GM18517 (cell line): Measurements from ENCODE around the gene RHOBTB3.

Experiments used
- ATAC-seq: cut with Tn5 transposase; IDR thresholded peaks from one replicate; pipeline ENCODE4 v1.9.1; 2021; ENCODE audit warnings: mild to moderate bottlenecking, moderate library complexity; ENCODE audit not compliant: unreplicated experiment

The RHOBTB3 gene

DNA sequence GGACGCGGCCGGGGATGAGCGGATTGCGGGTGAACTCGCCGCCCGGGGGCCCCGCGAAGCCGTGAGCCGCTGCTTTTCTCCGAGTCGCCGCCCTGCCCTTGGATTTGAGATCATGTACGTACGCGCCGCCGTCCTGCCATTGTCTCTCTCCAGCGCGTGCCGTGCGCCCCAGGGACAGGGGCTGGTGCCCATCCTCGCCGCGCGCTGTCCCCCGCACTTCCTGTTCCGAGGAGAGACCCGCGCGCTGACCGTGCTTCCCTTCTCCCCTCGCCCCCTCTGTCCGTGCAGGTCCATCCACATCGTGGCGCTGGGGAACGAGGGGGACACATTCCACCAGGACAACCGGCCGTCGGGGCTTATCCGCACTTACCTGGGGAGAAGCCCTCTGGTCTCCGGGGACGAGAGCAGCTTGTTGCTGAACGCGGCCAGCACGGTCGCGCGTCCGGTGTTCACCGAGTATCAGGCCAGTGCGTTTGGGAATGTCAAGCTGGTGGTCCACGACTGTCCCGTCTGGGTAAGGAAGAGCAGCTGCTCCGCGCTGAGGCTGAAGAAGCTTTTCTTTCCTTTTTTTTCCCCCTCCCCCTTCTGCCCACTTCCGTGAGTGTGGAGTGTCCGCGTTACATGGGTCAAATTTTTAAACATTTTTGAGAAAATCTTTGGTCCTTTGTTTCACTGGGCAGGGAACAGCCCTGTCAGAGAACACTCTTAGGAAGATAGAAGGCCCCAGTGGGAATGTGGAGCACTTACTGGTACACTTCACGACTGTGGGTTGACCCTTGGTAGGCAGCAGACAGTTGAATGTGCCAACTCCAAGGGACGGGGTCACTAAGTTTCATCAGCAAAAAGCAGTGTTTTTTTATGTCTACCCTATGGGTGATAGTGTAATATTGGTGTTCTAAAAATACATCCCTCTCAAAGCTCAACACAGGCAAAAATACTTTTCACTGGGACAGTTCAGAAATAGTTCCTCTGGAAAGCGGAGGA lies 727 bp downstream of the RHOBTB3 start:
- peak; percentile 26 for ATAC-seq

DNA sequence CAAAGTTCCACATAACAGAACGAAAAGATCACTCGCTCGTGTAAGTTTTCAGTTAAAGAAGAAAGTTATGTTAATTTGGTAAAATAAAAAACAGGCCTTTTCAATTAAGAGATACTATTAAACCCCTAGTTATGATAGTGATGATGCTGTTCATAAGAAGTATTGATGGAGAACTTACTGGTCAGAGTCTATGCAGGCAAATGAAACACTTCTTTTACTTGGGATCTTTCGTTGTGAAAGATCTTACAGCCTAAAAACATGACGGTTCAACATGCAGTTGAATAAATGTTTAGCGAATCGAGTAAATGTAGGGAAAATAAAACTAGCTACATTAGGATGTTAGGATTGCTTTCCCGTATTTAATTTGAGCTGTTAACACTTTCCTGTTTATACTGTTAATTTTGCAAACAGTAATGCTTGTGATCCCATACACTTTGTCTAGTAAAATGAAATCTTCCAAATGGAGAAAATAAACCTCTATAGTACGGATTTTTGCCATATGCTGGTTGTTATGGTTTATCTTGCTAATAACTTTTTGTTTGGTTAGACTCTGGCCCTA lies 2.0 kb downstream of the RHOBTB3 start:
- no peak for ATAC-seq

DNA sequence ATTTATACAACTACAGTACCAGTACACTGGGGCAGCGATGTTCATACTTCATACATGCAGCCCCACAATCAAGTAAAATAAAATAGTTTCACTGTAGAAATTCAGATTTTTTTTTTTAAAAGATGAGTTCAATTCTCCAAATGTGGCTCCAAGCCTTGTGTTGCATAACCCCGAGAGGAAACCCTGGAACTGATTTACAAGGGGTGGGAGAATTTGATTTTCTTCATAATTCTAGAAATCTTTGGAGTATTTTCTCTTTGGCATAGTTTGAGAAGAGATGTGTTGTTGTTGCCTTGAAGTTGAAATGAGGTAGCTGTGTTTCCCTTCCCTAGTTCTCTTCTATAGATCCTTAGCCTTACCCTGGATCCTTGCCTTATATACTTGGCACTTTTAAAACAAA lies 3.1 kb downstream of the RHOBTB3 start:
- ATAC-seq = no peak

DNA sequence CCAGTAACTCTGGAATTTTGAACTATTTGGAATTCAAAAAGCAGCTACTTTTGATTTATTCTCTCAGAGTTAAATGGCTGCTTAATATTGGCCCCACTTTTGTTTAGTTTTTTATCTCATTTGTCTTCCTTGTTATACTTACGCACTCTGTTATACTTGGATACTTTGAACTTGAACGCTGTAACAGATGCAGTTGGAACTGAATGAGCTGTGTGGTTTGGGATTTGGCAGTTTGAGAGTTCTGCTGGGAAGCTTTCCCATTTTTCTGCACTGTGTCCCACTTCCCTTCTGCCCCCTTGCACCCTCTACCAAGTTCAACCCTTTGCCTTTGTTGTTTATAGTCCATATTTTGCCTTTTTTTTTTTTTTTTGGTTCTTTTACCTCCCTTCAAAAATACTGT lies 3.8 kb downstream of the RHOBTB3 start:
- no peak for ATAC-seq

DNA sequence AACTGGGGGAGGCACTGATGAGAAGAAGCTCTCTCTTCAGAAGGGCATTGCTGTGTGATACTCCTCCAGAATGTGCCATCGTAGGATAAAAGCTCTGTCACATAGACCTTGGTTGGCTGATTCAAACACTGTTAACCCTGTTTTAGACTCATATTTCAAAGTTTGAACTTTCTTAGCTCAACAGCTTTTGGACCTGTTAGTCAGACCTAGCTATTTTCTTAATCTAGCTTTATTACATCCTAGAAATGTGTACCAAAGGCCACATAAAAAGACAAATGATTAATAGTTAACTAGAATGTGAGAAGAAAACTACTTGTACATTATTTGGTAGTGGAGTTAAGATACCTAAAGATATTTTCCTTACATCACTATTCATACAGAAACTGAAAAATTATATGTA lies 4.3 kb downstream of the RHOBTB3 start:
- no peak for ATAC-seq

DNA sequence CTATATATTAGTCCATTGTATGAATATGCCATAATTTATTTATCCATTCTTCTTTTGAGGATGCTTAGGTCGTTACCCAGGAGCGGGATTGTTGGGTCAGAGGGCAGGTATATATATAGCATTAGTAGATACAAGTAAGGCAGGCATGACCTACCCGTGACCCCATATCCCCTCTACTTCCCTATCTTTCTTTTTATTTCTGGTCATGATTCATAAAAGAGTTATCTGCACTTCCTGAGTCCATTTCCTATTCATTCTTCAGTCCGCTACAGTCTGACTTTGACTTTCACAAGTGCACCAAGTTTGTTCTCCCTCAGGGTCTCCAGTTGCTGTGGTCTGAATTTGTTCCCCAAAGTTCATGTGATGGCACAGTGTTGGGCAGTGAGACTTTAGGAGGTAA lies 6.9 kb downstream of the RHOBTB3 start:
- ATAC-seq = no peak

DNA sequence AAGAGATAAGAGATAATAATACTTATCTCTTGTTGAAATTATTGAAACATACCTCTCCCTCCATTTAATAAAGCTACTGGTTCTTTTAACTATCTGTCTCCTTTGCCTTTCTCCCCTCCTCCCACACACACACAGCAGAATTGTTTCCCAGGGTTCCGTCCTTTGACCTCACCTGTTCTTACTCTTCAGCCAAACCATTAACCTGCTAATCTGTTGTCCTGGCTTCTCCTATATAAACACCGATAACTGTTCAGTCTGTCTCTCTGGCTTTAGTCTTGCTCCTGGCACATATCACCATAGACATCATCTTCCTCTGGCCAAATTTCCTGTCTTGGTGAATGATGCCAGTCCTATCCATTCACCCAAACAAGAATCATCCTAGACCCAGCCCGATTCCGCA lies 7.7 kb downstream of the RHOBTB3 start:
- no peak for ATAC-seq

DNA sequence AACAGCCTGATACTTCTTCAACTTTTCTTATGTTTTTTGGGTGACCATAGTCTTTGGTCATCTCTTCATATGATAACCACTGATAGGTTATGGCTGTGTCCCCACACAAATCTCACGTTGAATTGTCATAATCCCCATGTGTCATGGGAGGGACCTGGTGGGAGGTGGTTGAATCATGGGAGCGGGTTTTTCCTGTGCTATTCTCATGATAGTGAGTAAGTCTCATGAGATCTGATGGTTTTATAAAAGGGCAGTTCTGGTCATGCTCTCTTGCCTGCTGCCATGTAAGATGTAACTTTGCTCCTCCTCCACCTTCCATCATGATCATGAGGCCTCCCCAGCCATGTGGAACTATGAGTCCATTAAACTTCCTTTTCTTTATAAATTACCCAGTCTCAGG lies 8.7 kb downstream of the RHOBTB3 start:
- ATAC-seq = no peak

DNA sequence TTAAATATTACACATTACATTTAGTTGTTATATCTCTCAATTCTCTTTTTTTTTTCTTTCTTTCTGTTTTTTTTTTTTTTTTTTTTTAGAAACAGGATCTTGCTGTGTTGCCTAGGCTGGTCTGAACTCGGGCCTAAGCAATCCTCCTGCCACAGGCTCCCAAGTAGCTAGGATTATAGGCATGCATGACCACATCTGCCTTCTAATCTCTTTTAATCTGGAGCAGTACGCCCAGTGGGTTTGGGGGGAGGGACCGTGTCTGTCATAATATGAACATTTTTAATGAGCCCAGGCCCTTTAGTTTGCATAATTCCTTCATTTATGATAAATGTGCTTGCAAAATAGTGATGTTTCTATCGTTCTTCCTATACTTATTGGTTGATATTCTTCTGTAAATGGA lies 10.3 kb downstream of the RHOBTB3 start:
- no peak for ATAC-seq

DNA sequence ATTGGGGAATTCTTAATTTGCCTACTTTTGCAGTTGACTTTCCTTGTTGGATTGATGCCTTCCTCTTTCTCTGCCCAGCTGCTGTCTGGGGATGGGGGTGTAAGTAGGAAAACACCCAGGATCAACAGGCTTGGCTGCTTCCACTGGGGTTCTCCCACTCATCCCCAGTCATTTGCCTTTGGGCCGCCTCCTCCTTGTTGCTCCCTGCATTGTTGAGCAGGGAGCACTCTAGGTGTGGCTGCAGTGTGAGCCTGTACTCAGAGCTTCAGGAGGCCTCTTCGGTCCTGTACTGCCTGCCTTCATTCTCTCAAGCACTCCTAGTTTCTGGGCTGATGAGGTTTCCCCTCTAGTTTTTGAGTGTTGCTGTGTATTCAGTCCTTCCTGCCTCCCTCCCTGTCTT lies 12.1 kb downstream of the RHOBTB3 start:
- no peak for ATAC-seq

DNA sequence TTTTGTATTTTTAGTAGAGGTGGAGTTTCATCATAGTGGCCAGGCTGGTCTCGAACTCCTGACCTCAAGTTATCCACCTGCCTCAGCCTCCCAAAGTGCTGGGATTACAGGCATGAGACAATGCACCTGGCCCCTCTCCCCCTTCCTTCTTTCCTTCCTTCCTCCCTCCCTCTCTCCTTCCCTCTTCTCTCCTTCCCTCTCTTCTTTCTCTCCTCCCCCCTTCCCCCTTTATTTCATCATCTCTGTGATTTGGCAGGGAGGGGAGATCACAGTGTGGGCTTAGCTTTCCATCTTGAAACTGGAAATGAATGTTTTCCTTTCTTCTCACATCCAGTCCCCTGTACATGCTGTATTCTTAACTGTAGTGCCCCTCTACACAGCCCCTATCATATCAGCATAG lies 12.7 kb downstream of the RHOBTB3 start:
- no peak for ATAC-seq

DNA sequence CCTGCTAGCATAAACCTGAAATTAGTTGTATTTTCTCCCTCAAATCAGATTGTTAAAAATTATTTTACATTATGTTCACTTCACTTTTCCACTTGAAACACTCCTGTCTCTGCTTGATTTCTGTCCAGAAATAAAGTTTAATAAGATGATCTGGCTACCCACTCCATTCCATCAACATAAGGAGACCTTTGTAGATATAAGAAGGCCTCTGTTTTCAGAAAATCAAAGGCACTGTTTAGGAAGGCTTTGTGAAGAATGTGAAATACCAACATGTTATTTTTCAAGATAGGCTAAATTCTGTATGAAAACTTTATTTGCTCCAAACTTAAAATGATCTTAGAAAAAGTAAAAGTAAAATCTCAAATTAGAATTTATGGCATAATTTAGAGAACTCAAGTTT lies 15.1 kb downstream of the RHOBTB3 start:
- no peak for ATAC-seq

DNA sequence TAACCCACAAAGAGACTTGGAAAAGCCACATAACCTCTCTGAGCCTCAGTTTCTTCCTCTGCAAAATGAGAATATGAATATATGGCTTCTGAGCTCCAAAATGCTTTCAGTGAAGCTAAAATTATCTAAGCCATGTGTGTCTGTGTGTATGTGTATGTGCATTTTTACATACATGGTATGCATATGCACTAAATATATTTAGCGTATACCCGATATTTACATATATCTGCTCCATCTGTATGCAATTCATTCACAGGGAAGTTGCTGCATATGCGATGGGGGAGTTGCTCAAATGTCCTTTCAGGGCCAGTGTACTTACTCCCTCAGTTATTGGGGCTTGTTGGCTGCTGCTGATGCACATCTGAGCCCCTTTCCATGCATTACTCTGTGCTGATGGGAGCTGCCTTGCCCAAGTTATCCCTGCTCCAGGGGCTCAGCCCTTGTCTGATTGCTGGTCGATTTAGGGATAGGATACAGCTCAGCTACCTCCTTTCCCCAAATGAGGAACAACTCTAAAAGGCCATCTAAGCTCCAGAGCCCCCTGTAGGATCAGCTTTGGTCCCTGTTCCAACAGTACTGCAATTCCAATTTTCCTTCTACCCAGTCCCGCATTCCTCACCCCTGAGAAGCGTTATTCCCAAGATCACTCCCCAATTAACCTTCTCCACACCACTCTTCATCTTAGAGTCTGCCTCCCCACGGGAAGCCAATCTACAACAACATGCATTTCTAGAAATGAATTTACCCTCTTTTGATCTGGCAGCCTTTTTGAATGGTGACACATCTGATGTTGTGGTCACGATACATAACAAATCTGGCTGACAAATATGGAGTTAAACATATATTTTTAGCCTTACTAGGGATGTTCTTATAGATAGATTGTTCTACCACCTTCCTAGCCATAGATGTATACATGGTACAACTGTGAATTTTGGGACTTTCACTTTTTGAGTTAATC lies 15.9 kb downstream of the RHOBTB3 start:
- ATAC-seq = no peak

DNA sequence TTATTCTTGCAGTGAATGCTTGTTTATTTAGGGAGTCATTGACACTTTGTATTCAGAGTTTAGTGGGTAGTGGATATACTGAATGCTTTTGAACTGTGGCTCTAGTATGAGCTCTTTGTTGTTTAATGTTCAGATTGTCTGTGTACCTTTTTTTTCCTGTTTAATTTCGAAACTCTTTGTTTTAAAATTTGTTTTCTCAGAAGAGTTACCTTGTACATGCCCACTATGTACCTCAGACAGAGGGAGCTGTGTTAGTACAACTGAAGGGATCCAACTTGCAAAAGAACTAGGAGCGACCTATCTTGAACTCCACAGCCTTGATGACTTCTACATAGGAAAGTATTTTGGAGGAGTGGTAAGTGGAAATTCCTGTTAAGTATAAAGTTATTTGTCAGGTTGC lies 17.0 kb downstream of the RHOBTB3 start:
- ATAC-seq = no peak

DNA sequence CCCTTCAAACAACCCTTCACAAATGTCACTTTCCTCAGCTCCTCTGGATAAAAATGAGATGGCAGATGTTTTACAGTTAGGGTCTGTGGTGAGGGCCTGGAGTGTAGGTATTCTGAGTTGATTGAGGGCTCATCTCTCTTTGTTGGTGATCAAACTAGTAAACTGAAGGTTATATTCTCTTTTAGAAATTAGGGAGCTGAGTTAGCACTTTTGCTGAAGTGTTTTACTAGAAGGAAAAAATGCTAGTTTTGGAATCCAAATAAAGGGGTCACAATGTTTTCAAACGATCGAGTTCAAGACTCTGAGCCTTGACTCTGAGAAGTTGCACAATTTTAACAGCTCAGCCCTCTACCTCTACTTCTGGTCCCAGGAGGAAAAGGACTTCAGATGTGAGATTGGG lies 23.4 kb downstream of the RHOBTB3 start:
- no peak for ATAC-seq

DNA sequence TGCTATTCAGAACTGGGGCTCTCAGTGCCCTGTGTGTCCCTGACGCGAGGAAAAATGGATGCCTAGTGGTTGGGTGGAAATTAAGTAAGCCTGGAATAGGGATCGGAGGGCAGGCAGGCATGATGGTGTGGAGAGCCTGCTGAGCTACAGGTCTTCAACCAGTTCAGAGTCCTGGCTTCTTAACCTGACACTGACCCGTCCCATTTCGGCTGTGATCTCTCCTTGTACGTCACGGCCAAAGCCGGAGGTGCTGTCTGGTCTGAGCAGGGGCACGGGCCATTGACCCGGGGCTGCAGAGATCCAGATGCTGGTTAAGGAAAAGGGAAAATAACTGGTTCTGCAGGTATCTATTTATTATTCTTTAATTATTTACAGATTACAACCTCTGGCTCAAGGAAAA lies 27.9 kb downstream of the RHOBTB3 start:
- no peak for ATAC-seq

DNA sequence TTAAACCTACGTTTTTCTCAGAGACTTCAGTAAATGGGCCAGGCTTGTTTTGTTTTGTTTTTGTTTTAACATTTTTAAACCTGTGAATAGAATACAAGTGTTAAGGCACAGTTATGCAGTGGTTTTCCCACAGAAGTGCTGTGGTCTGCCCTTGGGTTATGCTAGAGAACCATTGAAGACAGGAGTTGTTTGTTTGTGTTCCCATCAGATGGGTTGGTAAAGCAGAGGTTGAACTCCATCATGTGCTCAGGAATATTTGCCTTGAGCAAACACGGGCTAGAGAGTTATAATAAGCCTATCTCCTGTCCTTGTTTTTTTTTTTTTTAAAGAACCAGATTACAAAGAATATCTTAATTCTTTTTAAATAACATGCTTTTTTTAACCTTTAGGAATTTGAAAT lies 28.5 kb downstream of the RHOBTB3 start:
- no peak for ATAC-seq

DNA sequence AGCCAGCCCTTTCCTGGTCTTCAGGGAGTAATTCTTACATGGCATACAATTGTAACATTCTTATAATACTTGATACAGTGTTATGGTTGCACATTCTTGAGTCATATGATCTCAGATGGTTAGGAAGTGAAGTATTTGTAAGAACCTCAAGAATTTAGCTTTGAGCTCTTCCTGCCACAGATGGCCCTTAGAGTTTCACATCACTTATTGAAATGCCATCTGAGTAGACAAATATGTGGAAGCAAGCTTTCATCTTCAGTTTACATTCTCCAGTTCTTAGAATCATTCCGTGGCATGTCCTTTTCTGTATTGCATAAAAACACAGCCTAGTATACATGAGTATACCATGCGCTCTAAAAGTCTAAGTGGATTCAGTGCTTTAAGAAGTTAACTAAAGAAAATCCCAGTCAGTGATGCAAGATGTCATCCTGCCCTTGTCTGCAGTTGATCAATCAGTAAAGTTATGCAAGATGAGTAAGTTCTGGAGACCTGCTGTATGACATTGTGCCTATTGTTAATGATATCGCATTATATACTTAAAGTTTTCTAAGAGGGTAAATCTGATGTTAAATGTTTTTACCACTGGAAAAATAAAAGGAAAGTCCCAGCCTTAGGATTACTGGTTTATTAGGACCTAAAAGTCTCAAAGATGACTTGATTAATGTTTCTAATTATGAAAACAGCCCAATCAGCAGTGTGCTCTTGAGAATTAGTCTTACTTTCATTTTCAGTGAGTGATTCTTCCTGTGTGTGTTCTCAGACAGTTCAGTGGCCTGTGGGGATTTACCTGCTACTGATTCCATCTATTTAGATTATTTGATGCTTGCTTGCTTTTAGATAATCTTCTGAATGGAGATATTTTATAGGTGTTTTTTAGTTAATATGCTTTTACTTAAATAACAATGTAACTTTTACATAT lies 29.4 kb downstream of the RHOBTB3 start:
- peak; percentile 93 for ATAC-seq

DNA sequence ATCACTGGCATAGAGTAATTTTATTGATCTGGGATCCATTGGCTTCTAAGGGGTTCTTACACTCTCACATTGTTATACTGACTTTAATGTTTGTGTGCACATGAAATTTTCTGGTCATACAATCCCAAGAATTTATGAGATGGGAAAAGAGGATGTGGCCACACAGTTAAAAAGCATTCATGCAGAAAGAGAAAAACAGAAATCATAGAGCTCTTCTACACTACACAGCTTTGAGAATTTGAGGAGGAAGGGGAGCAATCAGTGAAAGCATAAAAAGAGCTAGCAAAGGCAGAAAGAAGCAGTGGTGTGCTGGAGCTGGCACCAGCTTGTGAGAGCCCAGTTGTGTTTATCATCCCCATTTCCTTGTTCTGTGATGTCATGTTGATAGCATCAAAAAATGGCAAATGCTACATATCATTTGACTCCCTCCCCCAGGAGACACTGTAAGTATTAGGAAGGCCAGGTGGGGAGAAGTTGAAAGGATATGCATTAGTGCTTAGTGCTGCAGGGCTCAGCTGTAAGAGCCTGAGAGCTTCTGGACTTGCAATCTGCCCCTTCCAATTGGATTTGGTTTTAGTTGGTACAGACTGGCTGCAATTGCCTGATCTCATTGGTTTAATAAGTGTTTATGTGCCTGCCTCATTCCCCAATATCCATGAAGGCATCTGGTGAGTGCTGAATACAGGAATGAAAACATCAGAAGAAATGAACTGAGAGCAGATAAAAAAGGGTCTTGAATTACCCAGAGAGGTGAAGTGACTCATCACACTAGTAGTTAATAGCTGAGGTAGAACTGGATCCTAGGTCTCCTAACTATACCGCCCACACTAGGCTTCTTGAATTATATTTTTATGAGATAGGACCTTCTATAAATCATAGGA lies 30.9 kb downstream of the RHOBTB3 start:
- ATAC-seq = no peak
